MM.1S (cell line): ENCODE measurements around the gene ANO3.

Experiments
- CTCF ChIP-seq: fragments of 300-600 bp; sonication (generic); IDR thresholded peaks from 2 replicates; pipeline ENCODE4 v1.5.1; 2016; ENCODE audit warnings: antibody characterized with exemption, low read length, mixed read lengths
- EZH2 ChIP-seq: fragments of 300-600 bp; sonication (generic); optimal IDR thresholded peaks from 2 replicates; pipeline ENCODE3; 2017; ENCODE audit warnings: low read depth, mild to moderate bottlenecking, antibody characterized with exemption, low read length, mixed read lengths
- EZH2phosphoT487 ChIP-seq: fragments of 300-600 bp; sonication (generic); IDR thresholded peaks from 2 replicates; pipeline ENCODE4 v1.6.1; 2018; ENCODE audit warnings: antibody characterized with exemption, low read length

- TF ChIP-seq EZH2, result no peak
- no peak for TF ChIP-seq CTCF
- no peak for TF ChIP-seq EZH2phosphoT487
These were observed 8.1 kb upstream of the ANO3 start for GRCh38 chr11:26323837-26324236.
